ENCODE data around the gene WHAMM.
"Not testable (repeated sequence)": the region's sequence is repeated elsewhere in the genome, so short reads cannot be mapped to it uniquely, and the experiment has no call there.

Gene WHAMM

GRCh38 chr15:82809308-82810060 lies at the start of gene WHAMM:
Gene WHAMM (plus strand): TSS chr15:82809628. CDS start chr15:82809727, 99 bp downstream.
- DNase-seq, result peak; percentile 99

DNA sequence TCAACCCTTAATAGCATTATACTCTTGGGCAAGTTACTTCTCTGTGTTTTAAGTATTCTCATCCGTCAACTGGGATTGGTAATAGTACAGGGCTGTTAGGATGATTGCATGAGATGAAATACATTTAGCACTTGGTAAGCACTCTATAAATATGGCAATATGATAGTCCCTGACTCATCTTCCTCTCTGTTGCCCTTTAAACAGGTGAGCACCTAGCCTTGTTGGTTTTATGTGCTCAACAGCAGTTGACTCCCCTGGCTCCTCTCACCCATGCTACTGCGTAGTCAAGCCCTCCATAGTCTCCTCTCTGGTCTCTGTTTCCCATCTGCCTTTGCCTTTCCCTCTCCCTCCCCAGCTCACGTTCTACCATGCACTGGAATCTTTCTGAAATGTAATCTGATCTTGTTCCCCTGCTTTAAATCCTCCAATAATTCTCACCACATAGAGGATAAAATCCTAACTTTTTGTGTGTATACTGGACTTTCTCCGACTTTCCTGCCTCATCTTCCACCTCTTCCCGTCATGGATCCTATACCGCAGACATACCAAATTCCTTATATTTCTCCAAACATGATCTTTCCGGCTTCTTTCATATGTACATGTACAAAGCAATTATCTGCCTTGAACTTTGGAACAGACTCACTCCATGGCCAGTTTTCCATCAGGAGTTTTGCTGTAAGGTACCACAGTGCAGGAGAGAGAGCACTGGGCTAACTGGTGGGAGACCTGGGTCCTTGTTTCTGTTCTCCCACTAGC lies 45.9 kb upstream of the WHAMM start:
- DNase-seq, result no peak

GRCh38 chr15:82764117-82764490 lies 45.3 kb upstream of the WHAMM start:
- no peak for DNase-seq

- DNase-seq, result no peak
Observed at GRCh38 chr15:82764740-82765139, 44.7 kb upstream of the WHAMM start.

DNA sequence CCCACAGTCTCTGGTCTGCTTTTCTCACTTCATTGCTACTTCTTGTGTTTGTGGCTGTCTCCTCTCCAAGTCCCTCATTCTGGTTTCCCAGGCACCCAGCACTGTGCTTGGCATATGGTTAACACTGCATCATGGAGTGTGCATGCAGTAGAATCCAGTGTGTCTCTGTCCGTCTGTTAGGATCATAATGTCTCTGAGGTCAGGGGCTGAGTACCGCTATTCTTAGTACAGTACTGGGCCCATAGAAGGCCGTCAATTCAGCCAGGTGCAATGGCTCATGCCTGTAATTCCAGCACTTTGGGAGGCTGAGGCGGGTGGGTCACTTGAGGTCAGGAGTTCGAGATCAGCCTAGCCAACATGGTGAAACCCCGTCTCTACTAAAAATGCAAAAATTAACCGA lies 43.2 kb upstream of the WHAMM start:
- not testable (repeated sequence) for DNase-seq

DNA sequence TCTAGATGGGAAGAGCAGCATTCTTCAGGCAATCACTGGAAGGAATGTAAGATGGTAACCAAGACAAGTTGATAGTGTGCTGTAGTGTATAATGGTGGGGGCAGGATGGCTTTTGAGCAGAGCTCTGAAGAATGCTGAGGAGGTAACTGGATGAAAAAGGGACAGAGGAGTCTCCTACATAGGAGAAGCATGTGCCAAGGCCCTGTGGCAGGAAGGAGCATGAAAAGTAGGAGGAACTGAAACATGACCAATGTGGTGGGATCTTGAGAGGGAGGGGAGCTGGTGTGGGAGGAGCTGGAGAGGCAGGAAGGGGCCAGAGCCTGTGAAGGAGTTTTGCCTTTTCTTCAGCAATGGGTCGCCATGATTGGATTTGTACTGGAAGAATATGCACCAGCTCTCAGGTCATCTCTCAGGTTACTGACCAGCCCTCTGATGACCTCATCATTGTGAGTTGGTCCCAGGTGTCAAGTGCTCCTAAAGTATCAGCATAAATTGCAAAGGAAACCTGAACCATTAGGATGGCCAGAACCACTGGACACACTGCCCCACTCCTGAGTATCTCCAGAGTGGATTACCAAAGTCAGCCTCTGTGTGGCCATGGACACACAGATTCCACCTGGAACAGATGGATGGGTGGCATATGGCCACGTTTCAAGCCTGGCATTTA lies 42.1 kb upstream of the WHAMM start:
- no peak for DNase-seq

- DNase-seq, result no peak
Observed at GRCh38 chr15:82768414-82769054, 40.9 kb upstream of the WHAMM start.

- DNase-seq, result no peak
Observed at GRCh38 chr15:82771789-82772607, 37.4 kb upstream of the WHAMM start.

- peak; percentile 13 to 44 (median 28) for DNase-seq
Observed at GRCh38 chr15:82774496-82774895, 34.9 kb upstream of the WHAMM start.

- DNase-seq, result no peak
Observed at GRCh38 chr15:82778755-82779154, 30.7 kb upstream of the WHAMM start.

- no peak for DNase-seq
Observed at GRCh38 chr15:82781349-82781748, 28.1 kb upstream of the WHAMM start.

- DNase-seq, result no peak
Observed at GRCh38 chr15:82788496-82788895, 20.9 kb upstream of the WHAMM start.

DNA sequence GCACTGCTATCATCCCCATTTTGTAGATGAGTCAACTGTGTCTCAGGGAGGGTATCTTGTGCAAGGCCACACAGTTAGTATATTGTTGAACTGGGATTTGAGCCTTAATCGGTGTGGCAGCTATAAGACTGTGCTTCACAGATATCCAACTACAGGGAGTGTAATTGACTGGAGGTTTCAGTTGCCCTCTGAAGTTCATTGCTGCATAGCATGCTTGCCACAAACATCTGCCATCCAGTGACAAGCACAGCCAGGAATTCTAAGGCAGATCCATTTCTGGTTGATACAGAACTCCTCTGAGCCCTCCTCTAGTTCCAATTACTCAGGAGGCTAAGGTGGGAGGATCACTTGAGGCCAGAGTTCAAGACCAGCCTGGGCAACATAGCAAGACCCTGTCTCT lies 19.9 kb upstream of the WHAMM start:
- no peak for DNase-seq

GRCh38 chr15:82790321-82790720 lies 19.1 kb upstream of the WHAMM start:
- no peak for DNase-seq

DNA sequence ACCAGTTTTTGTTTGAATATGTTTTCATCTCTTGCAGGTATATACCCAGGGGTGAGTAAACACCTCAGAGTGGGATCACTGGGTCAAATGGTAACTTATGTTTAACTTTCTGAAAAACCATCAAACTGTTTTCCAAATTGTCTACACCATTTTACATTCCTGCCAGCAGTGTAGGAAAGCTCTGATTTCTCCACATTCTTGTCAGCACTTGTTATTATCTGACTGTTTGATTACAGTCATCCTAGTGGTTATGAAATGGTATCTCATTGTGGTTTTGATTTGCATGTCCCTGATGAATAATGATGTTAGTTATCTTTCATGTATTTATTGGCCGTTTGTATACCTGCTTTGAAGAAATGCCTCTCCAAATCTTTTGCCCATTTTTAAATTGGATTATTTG lies 17.4 kb upstream of the WHAMM start:
- DNase-seq, result no peak

DNA sequence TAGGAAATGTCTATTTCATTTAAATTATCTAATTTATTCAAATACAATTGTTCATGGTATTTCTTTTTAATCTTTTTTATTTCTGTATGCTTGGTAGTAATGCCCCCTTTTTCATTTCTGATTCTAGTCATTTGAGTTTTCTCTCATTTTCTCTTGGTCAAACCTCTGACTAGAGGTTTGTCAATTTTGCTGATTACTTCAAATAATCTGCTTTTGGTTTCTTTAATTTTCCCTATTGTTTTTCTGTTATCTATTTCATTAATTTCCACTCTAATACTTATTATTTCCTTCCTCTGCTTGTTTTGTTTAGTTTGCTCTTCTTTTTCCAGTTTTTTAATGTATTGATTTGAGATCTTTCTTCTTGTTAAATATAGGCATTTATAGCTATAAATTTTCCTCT lies 15.7 kb upstream of the WHAMM start:
- DNase-seq, result no peak

DNA sequence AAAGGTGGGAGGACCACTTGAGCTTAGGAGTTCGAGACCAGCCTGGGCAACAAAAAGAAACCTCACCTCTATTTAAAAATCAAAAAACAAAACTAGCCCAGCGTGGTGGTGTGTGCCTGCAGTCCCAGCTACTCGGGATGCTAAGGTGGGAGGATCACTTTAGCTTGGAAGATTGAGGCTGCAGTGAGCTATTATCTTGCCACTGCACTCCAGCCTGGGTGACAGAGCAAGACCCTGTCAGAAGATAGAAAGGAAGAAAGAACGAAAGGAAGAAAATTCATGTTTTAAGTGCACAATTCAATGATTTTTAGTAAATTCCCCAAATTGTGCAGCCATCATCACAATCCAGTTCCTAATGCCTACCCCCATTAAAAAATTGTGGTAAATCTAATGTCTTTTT lies 11.3 kb upstream of the WHAMM start:
- no peak for DNase-seq

DNA sequence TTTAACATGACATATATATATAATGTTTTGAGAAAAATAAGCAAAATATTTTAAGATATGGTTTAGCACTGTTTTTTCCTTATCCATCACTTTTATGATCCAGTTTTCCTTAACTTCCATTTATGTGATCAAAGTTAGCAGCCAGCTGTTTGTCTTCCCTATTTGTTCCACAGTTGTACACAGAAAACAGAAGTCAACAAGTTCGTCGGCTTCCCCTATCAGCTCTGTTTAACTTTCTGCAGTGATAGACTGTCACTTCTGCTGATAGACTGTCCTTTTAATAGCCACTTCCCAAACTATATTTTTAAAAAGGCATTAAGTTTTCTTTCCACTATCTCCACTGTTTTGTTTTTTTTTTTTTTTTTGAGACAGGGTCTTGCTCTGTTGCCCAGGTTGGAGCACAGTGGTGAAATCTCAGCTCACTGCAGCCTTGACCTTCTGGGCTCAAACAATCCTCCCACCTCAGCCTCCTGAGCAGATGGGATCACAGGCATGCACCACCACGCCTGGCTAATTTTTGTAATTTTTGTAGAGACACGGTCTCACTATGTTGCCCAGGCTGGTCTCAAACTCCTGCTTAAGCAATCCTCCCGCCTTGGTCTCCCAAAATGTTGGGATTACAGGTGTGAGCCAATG lies 10.8 kb upstream of the WHAMM start:
- peak in 2 of 3 donors; percentile 26 to 32 for DNase-seq

GRCh38 chr15:82799183-82799841 lies 10.1 kb upstream of the WHAMM start:
- peak in 1 of 3 donors; percentile 8 for DNase-seq

DNA sequence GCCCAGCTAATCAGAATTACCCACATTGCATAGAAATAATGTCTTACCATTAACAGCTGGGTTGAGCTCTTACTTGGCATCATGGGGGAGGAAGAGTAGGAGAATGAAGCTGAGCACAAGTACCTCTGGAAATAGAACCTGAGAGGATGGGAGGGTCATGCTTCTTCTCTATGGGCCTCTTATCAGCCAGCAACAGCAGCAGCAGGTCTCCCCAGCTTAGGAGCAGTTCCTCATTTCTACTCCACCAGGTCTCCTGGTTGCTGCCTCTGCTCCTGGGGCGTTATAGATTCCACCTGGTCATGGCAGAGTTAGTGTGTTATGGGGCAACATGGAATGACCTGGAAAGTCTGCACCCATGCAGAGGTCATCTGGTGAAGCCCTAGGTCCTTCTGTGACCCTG lies 6.9 kb upstream of the WHAMM start:
- DNase-seq, result no peak

All from suppressor macrophage treated with lipopolysaccharide for 1 hour (primary cell).